ENCODE measurements around the gene ASCC1.
"Not testable (repeated sequence)": the region's sequence is repeated elsewhere in the genome, so short reads cannot be mapped to it uniquely, and the experiment has no call there.

Gene ASCC1

GRCh38 chr10:72122221-72122620, 93.9 kb downstream of the ASCC1 start:
- peaks cover 6% of the 10 kb centered on the region for H3K36me3 ChIP-seq (ENCODE audit: control insufficient read depth, insufficient read depth, low read length, severe bottlenecking)
- no peaks in the 10 kb centered on the region for H3K27me3 ChIP-seq (replicated peaks; ENCODE audit: control insufficient read depth, insufficient read depth, low read length)
- no peak overlapping the region for H3K4me3 ChIP-seq (ENCODE audit: low read length)
- no peak overlapping the region for H3K9ac ChIP-seq (ENCODE audit: low read length)
- DNase-seq (ENCODE audit: low read depth) = no peak
- H3K9me3 ChIP-seq (ENCODE audit: control insufficient read depth, low read length) = no peaks in the 10 kb centered on the region
- H3K4me1 ChIP-seq (ENCODE audit: control insufficient read depth, insufficient read depth, low read length) = peaks cover 32% of the 10 kb centered on the region

GRCh38 chr10:72121389-72121788, 94.7 kb downstream of the ASCC1 start:
- no peak for DNase-seq (ENCODE audit: low read depth)
- Histone ChIP-seq H3K4me1 (ENCODE audit: control insufficient read depth, insufficient read depth, low read length) (peaks cover 28% of the 10 kb centered on the region), H3K9me3 (ENCODE audit: control insufficient read depth, low read length) (peaks cover 3% of the 10 kb centered on the region), H3K4me3 (ENCODE audit: low read length) (no peak overlapping the region), H3K27me3 (replicated peaks; ENCODE audit: control insufficient read depth, insufficient read depth, low read length) (no peaks in the 10 kb centered on the region), H3K36me3 (ENCODE audit: control insufficient read depth, insufficient read depth, low read length, severe bottlenecking) (no peaks in the 10 kb centered on the region), H3K9ac (ENCODE audit: low read length) (no peak overlapping the region)

- no peak overlapping the region for H3K4me3 ChIP-seq (ENCODE audit: low read length)
- no peak for DNase-seq (ENCODE audit: low read depth)
- no peak overlapping the region for H3K9ac ChIP-seq (ENCODE audit: low read length)
- H3K9me3 ChIP-seq (ENCODE audit: control insufficient read depth, low read length) = peaks cover 4% of the 10 kb centered on the region
- H3K36me3 ChIP-seq (ENCODE audit: control insufficient read depth, insufficient read depth, low read length, severe bottlenecking) = no peaks in the 10 kb centered on the region
- no peaks in the 10 kb centered on the region for H3K27me3 ChIP-seq (replicated peaks; ENCODE audit: control insufficient read depth, insufficient read depth, low read length)
- peaks cover 3% of the 10 kb centered on the region for H3K4me1 ChIP-seq (ENCODE audit: control insufficient read depth, insufficient read depth, low read length)
These were observed 99.7 kb downstream of the ASCC1 start for GRCh38 chr10:72116372-72116771.

- no peak overlapping the region for H3K4me3 ChIP-seq (ENCODE audit: low read length)
- peaks cover 4% of the 10 kb centered on the region for H3K9me3 ChIP-seq (ENCODE audit: control insufficient read depth, low read length)
- no peaks in the 10 kb centered on the region for H3K36me3 ChIP-seq (ENCODE audit: control insufficient read depth, insufficient read depth, low read length, severe bottlenecking)
- no peak for DNase-seq (ENCODE audit: low read depth)
- no peaks in the 10 kb centered on the region for H3K27me3 ChIP-seq (replicated peaks; ENCODE audit: control insufficient read depth, insufficient read depth, low read length)
- H3K9ac ChIP-seq (ENCODE audit: low read length) = no peak overlapping the region
- peaks cover 3% of the 10 kb centered on the region for H3K4me1 ChIP-seq (ENCODE audit: control insufficient read depth, insufficient read depth, low read length)
These were observed 101.2 kb downstream of the ASCC1 start for GRCh38 chr10:72114706-72115450.

DNA sequence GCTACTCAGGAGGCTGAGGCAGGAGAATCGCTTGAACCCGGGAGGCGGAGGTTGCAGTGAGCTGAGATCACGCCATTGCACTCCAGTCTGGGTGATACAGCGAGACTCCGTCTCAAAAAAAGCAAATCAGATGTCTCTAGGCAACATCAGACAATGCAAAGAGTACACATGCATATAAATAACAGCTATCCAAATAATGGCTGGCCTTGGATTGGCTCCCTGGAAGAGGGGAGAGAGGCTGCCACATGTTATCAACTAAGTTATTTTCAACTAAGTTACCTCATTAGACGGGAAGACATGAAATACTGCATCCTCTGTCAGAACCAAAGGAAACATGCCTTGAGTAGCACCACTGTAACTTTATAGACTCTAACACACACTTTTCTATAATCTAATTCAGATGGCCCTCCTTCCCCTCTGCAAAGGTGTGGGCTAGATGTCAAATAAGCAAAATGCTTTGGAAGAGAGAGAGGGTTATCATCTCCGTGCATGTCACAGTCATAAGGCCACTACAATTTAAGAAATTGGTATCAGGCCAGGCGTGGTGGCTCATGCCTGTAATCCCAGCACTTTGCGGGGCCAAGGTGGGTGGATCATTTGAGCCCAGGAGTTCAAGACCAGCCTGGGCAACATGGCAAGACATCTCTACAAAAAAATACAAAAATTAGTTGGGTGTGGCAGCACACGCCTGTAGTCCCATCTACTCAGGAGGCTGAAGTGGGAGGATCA, 105.2 kb downstream of the ASCC1 start:
- DNase-seq (ENCODE audit: low read depth) = no peak
- Histone ChIP-seq H3K27me3 (replicated peaks; ENCODE audit: control insufficient read depth, insufficient read depth, low read length) (no peaks in the 10 kb centered on the region), H3K36me3 (ENCODE audit: control insufficient read depth, insufficient read depth, low read length, severe bottlenecking) (no peaks in the 10 kb centered on the region), H3K4me1 (ENCODE audit: control insufficient read depth, insufficient read depth, low read length) (no peaks in the 10 kb centered on the region), H3K4me3 (ENCODE audit: low read length) (no peak overlapping the region), H3K9ac (ENCODE audit: low read length) (no peak overlapping the region), H3K9me3 (ENCODE audit: control insufficient read depth, low read length) (no peaks in the 10 kb centered on the region)

GRCh38 chr10:72109636-72110157, 106.4 kb downstream of the ASCC1 start:
- H3K36me3 ChIP-seq (ENCODE audit: control insufficient read depth, insufficient read depth, low read length, severe bottlenecking) = no peaks in the 10 kb centered on the region
- H3K4me3 ChIP-seq (ENCODE audit: low read length) = no peak overlapping the region
- H3K9me3 ChIP-seq (ENCODE audit: control insufficient read depth, low read length) = no peaks in the 10 kb centered on the region
- peaks cover under 1% of the 10 kb centered on the region for H3K4me1 ChIP-seq (ENCODE audit: control insufficient read depth, insufficient read depth, low read length)
- no peak overlapping the region for H3K9ac ChIP-seq (ENCODE audit: low read length)
- no peaks in the 10 kb centered on the region for H3K27me3 ChIP-seq (replicated peaks; ENCODE audit: control insufficient read depth, insufficient read depth, low read length)
- no peak for DNase-seq (ENCODE audit: low read depth)

DNA sequence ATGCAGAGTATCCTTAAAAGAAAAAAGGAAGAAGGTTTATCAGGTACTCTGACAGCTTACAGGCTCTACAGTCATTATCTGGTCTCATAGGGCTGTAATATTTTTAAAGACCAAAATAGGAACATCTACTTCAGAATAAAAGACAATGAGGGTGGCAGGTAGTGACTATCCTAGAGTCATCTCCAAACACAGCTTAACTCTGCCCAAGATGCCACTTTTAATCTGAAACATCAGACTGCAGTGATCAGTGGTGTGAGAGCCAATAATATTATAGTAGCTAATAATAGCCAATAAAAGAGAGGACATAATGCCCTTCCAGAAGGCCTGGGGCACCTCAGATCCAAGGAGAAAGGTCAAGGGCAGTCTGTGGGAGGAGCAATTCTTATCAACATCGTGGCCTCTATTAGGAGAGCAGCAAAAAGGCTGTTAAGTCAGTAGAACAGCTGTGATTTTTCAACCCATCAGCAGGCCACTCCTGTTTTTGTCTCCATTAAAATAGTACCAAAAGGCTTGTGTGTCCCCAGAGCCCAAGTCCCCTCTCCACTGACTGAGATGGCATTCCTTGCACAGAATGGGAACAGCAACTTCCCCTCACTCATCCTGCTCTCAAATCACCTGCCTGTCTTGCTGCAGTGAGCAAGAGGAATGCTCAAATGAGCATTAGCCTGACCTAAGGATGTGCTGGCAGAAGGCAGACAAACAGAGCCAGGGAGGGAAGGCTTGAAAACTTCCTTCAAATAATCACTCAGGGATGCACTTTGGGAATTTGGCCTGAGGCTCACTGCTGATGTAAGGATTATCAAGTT, 107.0 kb downstream of the ASCC1 start:
- Histone ChIP-seq H3K4me1 (ENCODE audit: control insufficient read depth, insufficient read depth, low read length) (peaks cover 4% of the 10 kb centered on the region), H3K4me3 (ENCODE audit: low read length) (no peak overlapping the region), H3K27me3 (replicated peaks; ENCODE audit: control insufficient read depth, insufficient read depth, low read length) (no peaks in the 10 kb centered on the region), H3K9ac (ENCODE audit: low read length) (no peak overlapping the region), H3K9me3 (ENCODE audit: control insufficient read depth, low read length) (no peaks in the 10 kb centered on the region), H3K36me3 (ENCODE audit: control insufficient read depth, insufficient read depth, low read length, severe bottlenecking) (no peaks in the 10 kb centered on the region)
- DNase-seq (ENCODE audit: low read depth) = no peak

GRCh38 chr10:72108004-72108370, 108.1 kb downstream of the ASCC1 start:
- H3K4me3 ChIP-seq (ENCODE audit: low read length); H3K9ac ChIP-seq (ENCODE audit: low read length); H3K27me3 ChIP-seq (replicated peaks; ENCODE audit: control insufficient read depth, insufficient read depth, low read length); H3K36me3 ChIP-seq (ENCODE audit: control insufficient read depth, insufficient read depth, low read length, severe bottlenecking); DNase-seq (ENCODE audit: low read depth); H3K9me3 ChIP-seq (ENCODE audit: control insufficient read depth, low read length); H3K4me1 ChIP-seq (ENCODE audit: control insufficient read depth, insufficient read depth, low read length): not testable (repeated sequence)

DNA sequence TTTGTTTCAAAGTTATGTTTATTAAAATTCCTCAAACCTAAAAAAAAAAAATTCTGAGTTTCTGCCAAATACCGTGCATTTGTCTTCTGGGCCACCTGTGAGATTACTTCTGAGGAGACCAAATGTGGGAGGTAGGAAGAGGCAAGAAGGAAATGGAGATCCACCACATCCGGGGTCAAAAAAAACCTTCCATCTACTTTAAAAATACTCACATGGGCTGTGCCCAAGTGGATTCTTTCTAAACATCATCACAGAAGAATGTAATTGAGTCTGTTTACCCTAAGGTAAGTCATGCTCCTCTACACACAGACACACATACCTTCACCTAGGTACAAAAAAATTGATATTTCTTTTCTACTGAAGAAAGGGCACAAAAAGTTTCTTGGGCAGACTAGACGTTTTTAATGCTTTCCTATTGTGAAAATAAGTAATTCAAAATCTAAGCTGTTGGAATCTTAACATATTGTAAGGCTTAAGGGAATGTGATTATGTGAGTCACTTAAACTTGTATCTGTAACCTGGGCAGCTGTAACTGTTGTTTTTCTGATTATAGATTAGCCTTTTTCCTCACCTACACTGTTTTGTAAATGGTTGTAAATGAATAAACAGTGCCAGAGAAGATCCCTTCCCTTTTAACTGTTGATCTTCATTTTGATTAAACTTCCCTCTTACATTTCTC, 108.6 kb downstream of the ASCC1 start:
- Histone ChIP-seq H3K4me1 (ENCODE audit: control insufficient read depth, insufficient read depth, low read length) (peaks cover 4% of the 10 kb centered on the region), H3K36me3 (ENCODE audit: control insufficient read depth, insufficient read depth, low read length, severe bottlenecking) (peaks cover 1% of the 10 kb centered on the region)
- no peak for DNase-seq (ENCODE audit: low read depth)

DNA sequence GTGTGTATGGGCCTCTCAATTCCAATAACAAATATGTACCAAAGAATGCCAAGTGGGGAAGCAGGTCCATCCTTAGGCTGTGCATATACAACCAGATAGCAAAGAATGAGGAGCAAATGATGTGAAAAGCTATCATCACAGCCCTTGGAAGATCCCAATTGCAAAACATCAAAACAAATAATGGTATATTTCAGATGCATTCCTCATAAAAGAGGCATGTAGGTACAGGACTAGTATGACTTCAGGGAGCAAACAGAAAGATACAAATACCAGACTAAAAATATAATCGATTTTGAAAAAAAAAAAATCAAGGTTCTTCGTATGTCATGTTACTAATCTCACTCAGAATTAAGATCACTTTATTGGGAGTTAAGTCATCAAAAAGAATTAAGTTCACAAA, 109.2 kb downstream of the ASCC1 start:
- Histone ChIP-seq H3K36me3 (ENCODE audit: control insufficient read depth, insufficient read depth, low read length, severe bottlenecking) (peaks cover 7% of the 10 kb centered on the region), H3K4me1 (ENCODE audit: control insufficient read depth, insufficient read depth, low read length) (peaks cover 4% of the 10 kb centered on the region), H3K9ac (ENCODE audit: low read length) (no peak overlapping the region), H3K27me3 (replicated peaks; ENCODE audit: control insufficient read depth, insufficient read depth, low read length) (no peaks in the 10 kb centered on the region), H3K9me3 (ENCODE audit: control insufficient read depth, low read length) (no peaks in the 10 kb centered on the region), H3K4me3 (ENCODE audit: low read length) (no peak overlapping the region)
- no peak for DNase-seq (ENCODE audit: low read depth)

More for the DNA sequence above, 108.6 kb downstream of the ASCC1 start:
- no peak overlapping the region for H3K9ac ChIP-seq (ENCODE audit: low read length)
- no peaks in the 10 kb centered on the region for H3K9me3 ChIP-seq (ENCODE audit: control insufficient read depth, low read length)
- no peak overlapping the region for H3K4me3 ChIP-seq (ENCODE audit: low read length)
- H3K27me3 ChIP-seq (replicated peaks; ENCODE audit: control insufficient read depth, insufficient read depth, low read length) = no peaks in the 10 kb centered on the region
